Kidney epithelial cell (primary cell): ENCODE data around the gene SYNRG. TPM values are rescaled to one million over a fixed set of nuclear protein-coding genes. Genes with fewer than 3 reads are reported as not detected.

Experiments
- DNase-seq: peaks from one replicate; pipeline ENCODE4 v3.0.0-alpha.2; 2010; ENCODE audit warnings: low read depth
- H3K27me3 ChIP-seq: 2 replicates; pipeline ENCODE4 v1.6.0; 2011; ENCODE audit warnings: low read length; ENCODE audit not compliant: control insufficient read depth, insufficient read depth
- H3K36me3 ChIP-seq: 2 replicates; pipeline ENCODE4 v1.5.1; 2011; ENCODE audit warnings: low read length; ENCODE audit not compliant: control insufficient read depth, insufficient read depth
- H3K4me3 ChIP-seq: 2 replicates; pipeline ENCODE4 v1.5.1; 2011; ENCODE audit warnings: low read depth, mild to moderate bottlenecking, control low read depth, low read length
- CTCF ChIP-seq: IDR thresholded peaks from 2 replicates; pipeline ENCODE4 v1.5.1; 2011; ENCODE audit warnings: mild to moderate bottlenecking, moderate library complexity, low read length, control low read depth, inconsistent platforms; ENCODE audit not compliant: insufficient read depth, poor library complexity, severe bottlenecking
- total RNA-seq: library from RNA; depleted of rRNA; stranded (reverse); fragments of >200 nt; gene quantifications from 2 replicates; pipeline ENCODE4 v1.2.3, GENCODE V29; 2015

Gene SYNRG
- total RNA-seq, 1 donor from 2014 or later, result 21.1 TPM

GRCh38 chr17:37488607-37489196 is 120.5 kb downstream of the SYNRG start:
- Histone ChIP-seq H3K36me3 (no peaks in the 10 kb centered on the region), H3K4me3 (peak overlapping the region; percentile 57), H3K27me3 (no peaks in the 10 kb centered on the region)
- TF ChIP-seq CTCF, result no peak
- peak; percentile 95 for DNase-seq

- DNase-seq, result peak; percentile 88
- no peaks in the 10 kb centered on the region for H3K36me3 ChIP-seq
- no peak for TF ChIP-seq CTCF
- no peak overlapping the region for H3K4me3 ChIP-seq
- H3K27me3 ChIP-seq, result no peaks in the 10 kb centered on the region
Observed at GRCh38 chr17:37488009-37488604, 121.1 kb downstream of the SYNRG start.

- no peak overlapping the region for H3K4me3 ChIP-seq
- H3K36me3 ChIP-seq, result no peaks in the 10 kb centered on the region
- no peaks in the 10 kb centered on the region for H3K27me3 ChIP-seq
- no peak for TF ChIP-seq CTCF
- DNase-seq, result no peak
Observed at GRCh38 chr17:37485938-37486570, 123.2 kb downstream of the SYNRG start.

- no peak for TF ChIP-seq CTCF
Observed at GRCh38 chr17:37483311-37484039, 125.7 kb downstream of the SYNRG start.

GRCh38 chr17:37481001-37481665 is 128.1 kb downstream of the SYNRG start:
- TF ChIP-seq CTCF, result no peak
- no peak for DNase-seq
- Histone ChIP-seq H3K4me3 (no peak overlapping the region), H3K27me3 (no peaks in the 10 kb centered on the region), H3K36me3 (peaks cover 1% of the 10 kb centered on the region)

More at GRCh38 chr17:37483311-37484039, 125.7 kb downstream of the SYNRG start:
- no peak for DNase-seq
- Histone ChIP-seq H3K27me3 (no peaks in the 10 kb centered on the region), H3K36me3 (no peaks in the 10 kb centered on the region), H3K4me3 (no peak overlapping the region)
